Measurements from ENCODE around the gene NECTIN2. TPM values are rescaled to one million over a fixed set of nuclear protein-coding genes. Genes with fewer than 3 reads are reported as not detected.
"Not testable (repeated sequence)": the region's sequence is repeated elsewhere in the genome, so short reads cannot be mapped to it uniquely, and the experiment has no call there.

The NECTIN2 gene
- total RNA-seq, 1 experiment from 2014 or later: 61.0 TPM

- H3F3A ChIP-seq (ENCODE audit: low read length, unreplicated experiment); H3K9me3 ChIP-seq (ENCODE audit: low read length); H3K27me3 ChIP-seq (ENCODE audit: low read length); H3K9me2 ChIP-seq (replicated peaks; ENCODE audit: low read length); H3K36me3 ChIP-seq (ENCODE audit: low read depth, low read length); H3K4me1 ChIP-seq (ENCODE audit: insufficient read depth, low read length); H3K4me2 ChIP-seq (ENCODE audit: low read length); H2AFZ ChIP-seq (ENCODE audit: low read length); H3K27ac ChIP-seq (ENCODE audit: low read length); intact Hi-C loops (cut with micrococcal nuclease); ATAC-seq; DNase-seq; H3K9ac ChIP-seq (ENCODE audit: low read length); H3K79me2 ChIP-seq (ENCODE audit: low read length); CTCF ChIA-PET; POLR2A ChIA-PET (ENCODE audit: unreplicated experiment); H3K4me3 ChIP-seq (ENCODE audit: low read length); BruUV-seq (replicated peaks); H4K20me1 ChIP-seq (ENCODE audit: low read length): not testable (repeated sequence)
Observed at GRCh38 chr19:44834399-44834798, 11.7 kb upstream of the NECTIN2 start.

GRCh38 chr19:44839276-44839675 lies 6.8 kb upstream of the NECTIN2 start:
- DNase-seq (no peak), ATAC-seq (no peak)
- H3K4me1 ChIP-seq (ENCODE audit: insufficient read depth, low read length): no peaks in the 10 kb centered on the region
- TF ChIP-seq EZH2phosphoT487 (IDR thresholded peaks at IDR 0.05; ENCODE audit: borderline replicate concordance, low read length): no peak
- no peak for TF ChIP-seq EZH2 (IDR thresholded peaks at IDR 0.05; ENCODE audit: low read length, unreplicated experiment)
- TF ChIP-seq, protein P1, sequence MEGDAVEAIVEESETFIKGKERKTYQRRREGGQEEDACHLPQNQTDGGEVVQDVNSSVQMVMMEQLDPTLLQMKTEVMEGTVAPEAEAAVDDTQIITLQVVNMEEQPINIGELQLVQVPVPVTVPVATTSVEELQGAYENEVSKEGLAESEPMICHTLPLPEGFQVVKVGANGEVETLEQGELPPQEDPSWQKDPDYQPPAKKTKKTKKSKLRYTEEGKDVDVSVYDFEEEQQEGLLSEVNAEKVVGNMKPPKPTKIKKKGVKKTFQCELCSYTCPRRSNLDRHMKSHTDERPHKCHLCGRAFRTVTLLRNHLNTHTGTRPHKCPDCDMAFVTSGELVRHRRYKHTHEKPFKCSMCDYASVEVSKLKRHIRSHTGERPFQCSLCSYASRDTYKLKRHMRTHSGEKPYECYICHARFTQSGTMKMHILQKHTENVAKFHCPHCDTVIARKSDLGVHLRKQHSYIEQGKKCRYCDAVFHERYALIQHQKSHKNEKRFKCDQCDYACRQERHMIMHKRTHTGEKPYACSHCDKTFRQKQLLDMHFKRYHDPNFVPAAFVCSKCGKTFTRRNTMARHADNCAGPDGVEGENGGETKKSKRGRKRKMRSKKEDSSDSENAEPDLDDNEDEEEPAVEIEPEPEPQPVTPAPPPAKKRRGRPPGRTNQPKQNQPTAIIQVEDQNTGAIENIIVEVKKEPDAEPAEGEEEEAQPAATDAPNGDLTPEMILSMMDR (conservative IDR thresholded peaks at IDR 0.05; ENCODE audit: low read depth, low read length): no peak
- no peaks in the 10 kb centered on the region for H3K27me3 ChIP-seq (ENCODE audit: low read length)
- no peaks in the 10 kb centered on the region for H3K36me3 ChIP-seq (ENCODE audit: low read depth, low read length)
- no peaks in the 10 kb centered on the region for H4K20me1 ChIP-seq (ENCODE audit: low read length)
- POLR2A ChIA-PET (ENCODE audit: unreplicated experiment): no interaction called here
- no peaks in the 10 kb centered on the region for H3K9me2 ChIP-seq (replicated peaks; ENCODE audit: low read length)
- CTCF ChIA-PET: no interaction called here
- no peaks in the 10 kb centered on the region for H3F3A ChIP-seq (ENCODE audit: low read length, unreplicated experiment)
- H3K27ac ChIP-seq (ENCODE audit: low read length): no peak overlapping the region
- H3K79me2 ChIP-seq (ENCODE audit: low read length): no peaks in the 10 kb centered on the region
- H3K4me3 ChIP-seq (ENCODE audit: low read length): no peak overlapping the region
- no peak overlapping the region for H3K4me2 ChIP-seq (ENCODE audit: low read length)
- BruUV-seq (replicated peaks): no TSS peak
- no peak overlapping the region for H3K9ac ChIP-seq (ENCODE audit: low read length)
- no peaks in the 10 kb centered on the region for H3K9me3 ChIP-seq (ENCODE audit: low read length)
- no peak overlapping the region for H2AFZ ChIP-seq (ENCODE audit: low read length)
- intact Hi-C loops (cut with micrococcal nuclease): no loop called here

- Histone ChIP-seq H3K4me1 (ENCODE audit: insufficient read depth, low read length) (peaks cover 5% of the 10 kb centered on the region), H3F3A (ENCODE audit: low read length, unreplicated experiment) (no peaks in the 10 kb centered on the region), H3K36me3 (ENCODE audit: low read depth, low read length) (no peaks in the 10 kb centered on the region), H3K9me3 (ENCODE audit: low read length) (no peaks in the 10 kb centered on the region), H3K4me3 (ENCODE audit: low read length) (no peak overlapping the region), H2AFZ (ENCODE audit: low read length) (no peak overlapping the region), H3K9ac (ENCODE audit: low read length) (no peak overlapping the region), H3K79me2 (ENCODE audit: low read length) (no peaks in the 10 kb centered on the region), H3K9me2 (replicated peaks; ENCODE audit: low read length) (no peaks in the 10 kb centered on the region), H3K27ac (ENCODE audit: low read length) (no peak overlapping the region), H3K4me2 (ENCODE audit: low read length) (no peak overlapping the region), H3K27me3 (ENCODE audit: low read length) (no peaks in the 10 kb centered on the region), H4K20me1 (ENCODE audit: low read length) (no peaks in the 10 kb centered on the region)
- no TSS peak for BruUV-seq (replicated peaks)
- ChIA-PET POLR2A (ENCODE audit: unreplicated experiment) (no interaction called here), CTCF (interaction anchor here (0.7 kb wide), 1 partner anchor 196 kb away, joined by 4 read pairs; no protein-coding TSS in a partner anchor)
- intact Hi-C loops (cut with micrococcal nuclease): loop anchor here (10.0 kb wide), 1 partner anchor 266 kb away; no protein-coding TSS in a partner anchor
- TF ChIP-seq EZH2 (IDR thresholded peaks at IDR 0.05; ENCODE audit: low read length, unreplicated experiment) (no peak), EZH2phosphoT487 (IDR thresholded peaks at IDR 0.05; ENCODE audit: borderline replicate concordance, low read length) (no peak)
- TF ChIP-seq, protein P1 (conservative IDR thresholded peaks at IDR 0.05; ENCODE audit: low read depth, low read length): no peak
- DNase-seq (no peak), ATAC-seq (no peak)
Observed at GRCh38 chr19:44840811-44841210, 5.3 kb upstream of the NECTIN2 start.

Measured in PC-3 (cell line).